GDM1 (cell line): Measurements from ENCODE around the gene AGO3.
"Not testable (repeated sequence)": the region's sequence is repeated elsewhere in the genome, so short reads cannot be mapped to it uniquely, and the experiment has no call there.

ENCODE experiments used
- DNase-seq: peaks from one replicate; lab custom pipeline; 2025; lab: John Stamatoyannopoulos, UW

Gene AGO3

DNA sequence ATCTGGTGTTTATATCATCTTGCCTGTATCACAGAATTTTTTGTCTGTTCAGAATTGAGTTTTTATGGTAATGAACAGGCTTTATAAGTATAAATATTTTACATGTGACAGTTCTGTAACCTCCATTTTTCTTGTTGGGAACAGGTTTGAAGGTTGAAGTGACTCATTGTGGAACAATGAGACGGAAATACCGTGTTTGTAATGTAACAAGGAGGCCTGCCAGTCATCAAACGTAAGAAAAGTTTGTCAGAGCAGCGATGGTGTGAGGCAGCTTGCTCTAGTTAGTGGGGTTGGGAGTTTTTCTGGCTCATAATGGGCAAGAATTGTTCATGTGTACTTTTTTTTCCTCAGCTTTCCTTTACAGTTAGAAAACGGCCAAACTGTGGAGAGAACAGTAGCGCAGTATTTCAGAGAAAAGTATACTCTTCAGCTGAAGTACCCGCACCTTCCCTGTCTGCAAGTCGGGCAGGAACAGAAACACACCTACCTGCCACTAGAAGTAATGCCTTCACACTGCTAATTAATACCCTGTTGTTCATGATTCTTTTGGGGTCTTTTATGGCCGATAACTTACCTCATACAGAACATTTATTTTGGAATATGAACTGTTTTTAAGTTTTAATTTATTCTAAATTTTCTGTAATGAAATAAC is 77.8 kb downstream of the AGO3 start:
- no peak for DNase-seq

- no peak for DNase-seq
Observed at GRCh38 chr1:36014722-36015220, 83.9 kb downstream of the AGO3 start.

GRCh38 chr1:36016686-36017085 is 85.8 kb downstream of the AGO3 start:
- no peak for DNase-seq

DNA sequence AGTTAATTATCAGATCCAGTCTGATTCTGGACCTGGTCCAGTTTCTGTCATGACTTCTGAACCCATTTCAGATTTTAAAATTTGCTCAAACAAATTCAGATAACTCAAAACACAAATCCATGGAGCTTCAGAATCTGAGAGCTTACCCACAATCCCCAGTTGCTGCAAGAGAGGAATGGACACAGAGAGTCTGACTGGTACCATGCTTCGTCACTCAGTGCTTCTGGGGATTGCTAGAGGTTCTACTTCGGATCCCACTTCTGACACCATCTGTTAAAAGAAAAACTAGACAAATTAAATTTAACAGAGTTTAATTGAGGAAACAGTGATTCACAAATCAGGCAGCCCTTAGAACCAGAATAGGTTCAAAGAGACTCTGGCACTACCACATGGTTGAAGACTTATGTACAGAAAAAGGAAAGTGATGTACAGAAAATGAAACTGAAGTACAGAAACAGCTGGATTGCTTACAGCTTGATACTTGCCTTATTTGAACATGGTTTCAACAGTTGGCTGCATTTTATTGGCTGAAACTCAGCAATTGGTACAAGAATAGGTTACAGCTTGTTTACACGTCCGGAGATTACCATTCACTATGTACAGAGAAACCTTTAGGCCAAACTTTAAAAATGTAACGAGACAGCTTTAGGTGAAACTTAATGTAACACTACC is 92.3 kb downstream of the AGO3 start:
- DNase-seq = no peak

DNA sequence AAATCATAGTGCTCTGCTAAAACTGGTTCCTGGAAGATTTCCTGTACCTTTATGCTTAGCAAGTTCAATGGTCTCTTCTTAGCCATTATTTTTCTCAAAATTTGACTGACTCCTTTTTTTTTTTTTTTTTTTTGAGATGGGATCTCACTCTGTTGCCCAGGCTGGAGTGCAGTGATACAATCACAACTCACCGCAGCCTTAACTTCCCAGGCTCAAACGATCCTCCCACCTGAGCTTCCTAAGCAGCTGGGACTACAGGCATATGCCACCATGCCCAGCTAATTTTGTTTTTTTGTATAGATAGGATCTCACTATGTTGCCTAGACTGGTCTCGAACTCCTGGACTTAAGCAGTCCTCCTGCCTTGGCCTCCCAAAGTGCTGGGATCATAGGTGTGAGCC is 93.1 kb downstream of the AGO3 start:
- not testable (repeated sequence) for DNase-seq

DNA sequence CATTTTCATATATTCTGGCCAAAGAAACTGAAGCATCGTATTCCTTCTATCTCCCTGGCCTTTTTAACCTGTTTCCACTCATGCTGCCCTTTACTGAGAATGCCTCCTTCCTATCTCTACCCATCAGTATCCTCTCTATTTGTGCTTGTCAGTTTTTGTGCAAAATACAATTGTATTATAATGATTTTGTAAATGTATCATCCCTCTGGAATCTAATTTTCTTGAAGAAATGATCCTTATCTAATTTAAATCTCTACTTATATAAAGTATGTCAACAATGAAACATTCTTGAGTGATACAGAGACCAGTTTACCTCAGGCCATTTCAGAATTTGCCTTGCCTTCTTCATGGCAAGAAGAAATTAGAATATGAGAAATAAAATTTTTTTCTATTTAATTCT is 93.9 kb downstream of the AGO3 start:
- DNase-seq = no peak

GRCh38 chr1:36027766-36028165 is 96.9 kb downstream of the AGO3 start:
- no peak for DNase-seq

GRCh38 chr1:36031441-36031840 is 100.5 kb downstream of the AGO3 start:
- DNase-seq = no peak

- peak; percentile 24 for DNase-seq
Observed at GRCh38 chr1:36034692-36035091, 103.8 kb downstream of the AGO3 start.

DNA sequence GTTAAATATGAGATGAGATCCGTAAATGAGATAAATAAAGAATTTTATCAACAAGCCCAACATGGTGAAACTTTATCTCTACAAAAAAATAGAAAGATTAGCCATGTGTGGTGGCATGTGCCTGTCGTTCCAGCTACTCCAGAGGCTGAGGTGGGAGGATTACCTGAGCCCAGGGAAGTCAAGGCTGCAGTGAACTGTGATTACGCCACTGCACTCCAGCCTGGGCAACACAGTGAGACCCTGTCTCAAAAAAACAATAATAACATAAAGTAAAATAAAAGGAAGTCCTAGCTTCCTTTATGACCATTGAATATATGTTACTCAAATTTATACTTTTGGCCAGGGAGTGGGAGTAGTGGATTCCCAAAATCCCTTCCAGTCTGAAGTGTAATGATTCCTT is 104.2 kb downstream of the AGO3 start:
- DNase-seq = no peak

DNA sequence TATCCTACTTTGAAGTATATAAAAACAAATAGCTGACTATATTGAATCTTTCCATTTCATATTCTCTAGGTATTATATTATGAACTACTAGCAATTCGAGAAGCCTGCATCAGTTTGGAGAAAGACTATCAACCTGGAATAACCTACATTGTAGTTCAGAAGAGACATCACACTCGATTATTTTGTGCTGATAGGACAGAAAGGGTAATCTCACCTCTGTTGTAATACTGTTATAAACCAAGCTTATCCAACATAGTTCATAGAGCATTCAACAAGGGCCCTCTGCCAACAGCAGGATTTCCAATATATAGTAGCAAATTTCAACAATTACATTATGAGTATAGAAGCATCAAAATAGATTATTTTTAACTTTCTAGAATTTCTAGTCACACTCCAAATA is 109.3 kb downstream of the AGO3 start:
- DNase-seq = no peak

DNA sequence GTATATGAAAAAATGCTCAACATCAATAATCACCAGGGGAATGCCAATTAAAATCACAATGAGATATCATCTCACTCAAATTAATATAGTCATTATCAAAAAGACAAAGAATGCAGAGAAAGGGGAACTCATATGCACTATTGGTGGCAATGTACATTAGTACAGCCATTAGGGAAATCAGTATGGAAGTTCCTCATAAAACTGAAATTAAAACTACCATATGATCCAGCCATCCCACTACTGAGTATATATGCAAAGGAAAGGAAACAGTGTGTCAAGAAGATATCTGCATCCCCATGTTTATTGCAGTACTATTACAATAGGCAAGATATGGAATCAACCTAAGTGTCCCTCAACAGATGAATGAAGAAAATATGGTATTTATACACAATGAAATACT is 120.9 kb downstream of the AGO3 start:
- no peak for DNase-seq

GRCh38 chr1:36053978-36054377 is 123.1 kb downstream of the AGO3 start:
- DNase-seq = no peak

- DNase-seq = no peak
Observed at GRCh38 chr1:36055706-36056105, 124.8 kb downstream of the AGO3 start.

DNA sequence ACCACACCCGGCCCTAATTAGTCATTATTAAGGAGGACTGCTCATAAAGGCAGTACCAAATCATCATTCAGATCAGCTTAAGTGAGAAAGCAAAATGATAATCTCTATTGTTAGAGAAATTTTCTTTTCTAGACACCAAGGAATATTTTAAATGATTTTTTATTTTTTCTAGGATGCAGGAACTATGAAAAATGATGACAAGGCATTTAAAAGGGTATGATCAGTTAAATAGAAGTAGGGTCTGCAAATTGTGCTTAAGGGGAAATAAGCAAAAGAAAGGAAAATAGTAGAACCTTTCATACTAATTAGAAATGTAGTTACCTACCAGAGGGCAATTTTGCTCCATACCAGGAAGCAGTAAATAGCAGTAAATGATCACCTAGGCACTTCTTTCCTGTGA is 131.4 kb downstream of the AGO3 start:
- DNase-seq = no peak

DNA sequence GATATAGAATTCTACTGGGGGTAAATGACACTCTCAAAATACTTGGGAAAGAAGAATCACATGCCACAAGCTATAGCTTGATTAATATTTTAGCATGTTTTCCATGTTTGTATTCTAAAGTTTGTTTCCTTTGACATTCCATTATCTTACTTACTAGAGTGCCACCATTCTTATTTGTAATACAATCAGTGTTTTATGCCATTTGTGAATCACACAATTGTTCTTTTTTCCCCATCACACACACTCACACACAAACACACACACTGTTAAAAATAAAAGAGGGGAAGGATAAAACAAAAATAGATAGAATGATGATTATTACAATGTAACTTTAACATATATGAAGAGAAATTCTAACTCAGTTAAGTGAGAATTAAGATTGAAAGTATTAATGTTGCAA is 137.0 kb downstream of the AGO3 start:
- no peak for DNase-seq

GRCh38 chr1:36068866-36069265 is 138.0 kb downstream of the AGO3 start:
- no peak for DNase-seq

- no peak for DNase-seq
Observed at GRCh38 chr1:36070349-36070748, 139.4 kb downstream of the AGO3 start.

DNA sequence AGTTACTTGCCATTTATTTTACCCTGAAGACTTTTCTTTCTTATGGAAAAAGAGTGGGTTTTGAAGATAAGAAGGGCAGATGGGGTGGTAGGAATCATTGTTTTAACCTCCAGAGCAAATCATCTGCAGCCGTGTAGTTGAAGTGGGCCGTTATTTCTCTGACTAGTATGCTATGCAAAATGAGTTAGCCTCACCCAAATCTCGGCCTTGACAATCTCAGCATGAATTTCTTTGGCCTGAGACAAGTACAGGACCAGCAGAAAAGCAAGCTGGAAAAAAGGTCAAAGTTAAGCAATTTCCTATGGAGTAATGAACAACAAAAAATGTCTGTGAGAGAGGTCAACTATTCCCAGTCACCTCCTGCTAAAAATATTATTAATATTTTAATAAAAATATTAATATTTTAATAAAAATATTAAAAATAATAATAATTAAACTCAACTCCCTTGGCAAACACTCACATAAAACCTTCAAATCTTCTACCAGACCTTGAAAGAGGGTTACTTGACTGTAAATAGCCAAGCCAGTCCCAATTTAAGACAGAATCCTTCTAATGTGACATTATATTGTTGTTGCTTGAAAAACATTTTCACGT is 146.2 kb downstream of the AGO3 start:
- no peak for DNase-seq

- DNase-seq = no peak
Observed at GRCh38 chr1:36080236-36080635, 149.3 kb downstream of the AGO3 start.

DNA sequence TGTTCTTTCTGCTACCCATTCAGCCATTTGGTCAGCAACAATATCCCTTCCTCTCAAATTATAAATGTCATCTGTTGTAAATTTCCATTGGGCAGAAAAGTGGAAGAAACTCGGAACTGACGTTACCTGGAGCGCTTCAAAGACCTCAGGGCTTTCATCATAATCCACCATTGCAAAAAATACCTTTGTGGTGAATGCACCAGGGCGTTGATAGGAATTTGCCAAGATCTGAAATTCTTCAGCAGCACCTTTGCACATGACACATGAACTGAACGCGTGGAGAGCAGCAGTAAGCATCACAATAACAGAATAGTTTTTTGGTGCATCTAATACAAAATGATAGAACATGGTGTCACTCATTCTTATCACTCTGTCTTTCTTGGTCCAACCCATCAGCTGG is 149.9 kb downstream of the AGO3 start:
- DNase-seq = no peak

DNA sequence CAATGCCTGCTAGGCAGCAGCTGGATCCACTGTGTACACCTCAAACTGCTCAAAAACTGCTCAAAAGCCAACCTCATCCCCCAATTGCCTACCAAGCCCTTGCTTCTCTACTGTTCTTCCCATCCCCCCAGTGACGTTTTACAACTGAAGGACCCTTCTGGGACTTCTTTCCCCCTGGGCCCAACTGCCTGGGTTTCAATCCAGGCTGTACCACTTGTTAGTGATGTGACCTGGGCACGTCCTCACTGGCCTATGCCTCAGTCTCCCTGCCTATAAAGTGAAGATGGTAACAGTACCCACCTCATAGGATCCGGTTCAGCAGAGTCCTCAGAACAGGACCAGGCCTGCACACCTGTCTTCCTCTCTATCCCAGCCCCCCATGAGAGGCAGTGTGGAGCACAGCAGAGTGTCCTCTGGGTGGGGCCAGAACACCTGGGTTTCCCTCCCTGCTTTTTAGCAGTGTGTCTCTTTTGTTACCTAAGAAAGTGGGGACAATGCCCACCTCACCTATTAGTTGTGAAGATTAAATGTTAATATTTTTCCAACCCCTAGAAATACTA is 151.1 kb downstream of the AGO3 start:
- DNase-seq = no peak

GRCh38 chr1:36083219-36083618 is 152.3 kb downstream of the AGO3 start:
- DNase-seq = no peak
